Uterus (tissue), 4 donors: ENCODE results near the gene SH3BGR. TPM values are rescaled to one million over a fixed set of nuclear protein-coding genes. Genes with fewer than 3 reads are reported as not detected.

Experiments
- DNase-seq, 2 donors: peaks; one replicate each; pipeline ENCODE4 v3.0.0-alpha.2; 2019 to 2020
- H3K27ac ChIP-seq, 2 donors: fragments of 200-600 bp; sonication (generic); 1 replicate in 1 of 2; 2 replicates in 1 of 2; pipeline ENCODE4 v1.5.1; 2016 to 2018
- H3K27me3 ChIP-seq, 2 donors: fragments of 200-600 bp; sonication (generic); one replicate each; pipeline ENCODE4 v1.5.1; 2018 to 2019; ENCODE audit warnings: control low read depth in 1 of 2
- H3K36me3 ChIP-seq, 2 donors: fragments of 200-600 bp; sonication (generic); one replicate each; pipeline ENCODE4 v1.5.1; 2019; ENCODE audit warnings: control low read depth in 1 of 2
- H3K4me1 ChIP-seq, 2 donors: fragments of 200-600 bp; sonication (generic); one replicate each; pipeline ENCODE4 v1.5.1; 2018 to 2019; ENCODE audit warnings: control low read depth in 1 of 2
- H3K4me3 ChIP-seq, 2 donors: fragments of 200-600 bp; sonication (generic); 1 replicate in 1 of 2; 2 replicates in 1 of 2; pipeline ENCODE4 v1.5.1; 2018 to 2019; ENCODE audit warnings: mild to moderate bottlenecking in 1 of 2
- H3K9me3 ChIP-seq, 2 donors: fragments of 200-600 bp; sonication (generic); one replicate each; pipeline ENCODE4 v1.5.1; 2019; ENCODE audit warnings: control low read depth in 1 of 2
- CTCF ChIP-seq, 4 experiments: fragments of 200-600 bp in 2 of 4; fragments of 450-650 bp in 2 of 4; sonication (generic) in 2 of 4; IDR thresholded peaks; one replicate each; pipeline ENCODE4 v1.5.1; 2016 to 2019; ENCODE audit warnings: antibody characterized with exemption in 4 of 4, mild to moderate bottlenecking in 2 of 4, moderate library complexity in 1 of 4
- POLR2A ChIP-seq, 2 donors: fragments of 450-650 bp; IDR thresholded peaks; one replicate each; pipeline ENCODE4 v1.6.1; 2016; ENCODE audit warnings: antibody characterized with exemption in 2 of 2, mild to moderate bottlenecking in 1 of 2, moderate library complexity in 1 of 2
- intact Hi-C: fragments of 100-400 bp; cut with DNase I; formaldehyde crosslinking; loops from one replicate; pipeline ENCODE4 v1.15.1; 2023; ENCODE audit warnings: low total_unique reads
- total RNA-seq, 4 donors: library from RNA; depleted of rRNA in 3 of 4; stranded (reverse); fragments of >200 nt in 3 of 4; gene quantifications; one replicate each; pipeline versions ENCODE4 v1.1.0 to v1.2.4, GENCODE V29; 2014 to 2023
- donor health status: DM: yes; HTN: yes; CAD: no.

SH3BGR gene
- total RNA-seq, 4 donors from 2014 or later, result 1.1 to 27.9 (median 8.1) TPM; not detected in 1

- Histone ChIP-seq H3K27me3 (no peaks in the 10 kb centered on the region), H3K4me3 (no peak overlapping the region), H3K36me3 (no peaks in the 10 kb centered on the region), H3K9me3 (no peaks in the 10 kb centered on the region), H3K27ac (no peak overlapping the region), H3K4me1 (no peaks in the 10 kb centered on the region)
- TF ChIP-seq CTCF (IDR thresholded peaks at IDR 0.05), result no peak
- TF ChIP-seq POLR2A (IDR thresholded peaks at IDR 0.05), result no peak
- DNase-seq, result no peak
- intact Hi-C loops, result no loop called here
Observed at GRCh38 chr21:39481886-39482285, 30.1 kb downstream of the SH3BGR start.

- H3K27ac ChIP-seq, result peak overlapping the region in 1 of 2 donors; percentile 3
Observed at GRCh38 chr21:39483917-39484316, 32.1 kb downstream of the SH3BGR start.

GRCh38 chr21:39484711-39485276, 33.0 kb downstream of the SH3BGR start:
- intact Hi-C loops, result no loop called here
- Histone ChIP-seq H3K27me3 (no peaks in the 10 kb centered on the region), H3K9me3 (no peaks in the 10 kb centered on the region), H3K4me3 (no peak overlapping the region), H3K36me3 (no peaks in the 10 kb centered on the region), H3K27ac (no peak overlapping the region), H3K4me1 (no peaks in the 10 kb centered on the region)
- no peak for DNase-seq
- TF ChIP-seq CTCF (IDR thresholded peaks at IDR 0.05) (no peak), POLR2A (IDR thresholded peaks at IDR 0.05) (no peak)

More at GRCh38 chr21:39483917-39484316, 32.1 kb downstream of the SH3BGR start:
- H3K36me3 ChIP-seq, result no peaks in the 10 kb centered on the region
- TF ChIP-seq CTCF (IDR thresholded peaks at IDR 0.05), result no peak
- no peak for TF ChIP-seq POLR2A (IDR thresholded peaks at IDR 0.05)
- H3K4me1 ChIP-seq, result no peaks in the 10 kb centered on the region
- H3K9me3 ChIP-seq, result no peaks in the 10 kb centered on the region
- H3K27me3 ChIP-seq, result no peaks in the 10 kb centered on the region
- H3K4me3 ChIP-seq, result no peak overlapping the region
- intact Hi-C loops, result no loop called here
- no peak for DNase-seq

- H3K27ac ChIP-seq, result no peak overlapping the region
- no peak overlapping the region for H3K4me3 ChIP-seq
- no peak for DNase-seq
- peaks cover 0 to 10% of the 10 kb centered on the region in 2 donors for H3K9me3 ChIP-seq
- TF ChIP-seq CTCF (IDR thresholded peaks at IDR 0.05), result no peak
- TF ChIP-seq POLR2A (IDR thresholded peaks at IDR 0.05), result no peak
- H3K4me1 ChIP-seq, result no peaks in the 10 kb centered on the region
- intact Hi-C loops, result no loop called here
- H3K36me3 ChIP-seq, result no peaks in the 10 kb centered on the region
- H3K27me3 ChIP-seq, result no peaks in the 10 kb centered on the region
Observed at GRCh38 chr21:39489380-39489924, 37.7 kb downstream of the SH3BGR start.

- H3K4me3 ChIP-seq, result no peak overlapping the region
Observed at GRCh38 chr21:39499156-39499555, 47.4 kb downstream of the SH3BGR start.

More at GRCh38 chr21:39499156-39499555, 47.4 kb downstream of the SH3BGR start:
- Histone ChIP-seq H3K4me1 (no peaks in the 10 kb centered on the region), H3K27me3 (no peaks in the 10 kb centered on the region), H3K27ac (no peak overlapping the region), H3K9me3 (peaks cover 0 to 2% of the 10 kb centered on the region in 2 donors), H3K36me3 (no peaks in the 10 kb centered on the region)
- TF ChIP-seq CTCF (IDR thresholded peaks at IDR 0.05) (no peak), POLR2A (IDR thresholded peaks at IDR 0.05) (no peak)
- no peak for DNase-seq
- intact Hi-C loops, result no loop called here
